Prostate gland (tissue), 2 donors: ENCODE results near the gene XG. TPM values are rescaled to one million over a fixed set of nuclear protein-coding genes. Genes with fewer than 3 reads are reported as not detected.

Experiments used
- DNase-seq: peaks from one replicate; pipeline ENCODE4 v3.0.0-alpha.2; 2019; ENCODE audit warnings: low spot score
- H3K27ac ChIP-seq, 2 donors: fragments of 200-600 bp; sonication (generic); 2 replicates each; pipeline ENCODE4 v1.5.1; 2017 to 2019
- H3K27me3 ChIP-seq: fragments of 200-600 bp; sonication (generic); replicated peaks from 2 replicates; pipeline ENCODE4 v1.5.1; 2019; ENCODE audit not compliant: insufficient read depth
- H3K36me3 ChIP-seq, 2 donors: fragments of 200-600 bp; sonication (generic); 1 replicate in 1 of 2; 2 replicates in 1 of 2; pipeline versions ENCODE4 v1.5.1 to v1.8.1; 2017 to 2019
- H3K4me1 ChIP-seq: fragments of 200-600 bp; sonication (generic); replicated peaks from 2 replicates; pipeline ENCODE4 v1.5.1; 2019
- H3K4me3 ChIP-seq, 2 donors: fragments of 200-600 bp; sonication (generic); 2 replicates each; pipeline ENCODE4 v1.5.1; 2017 to 2019
- H3K9me3 ChIP-seq: fragments of 200-600 bp; sonication (generic); 2 replicates; pipeline ENCODE4 v1.5.1; 2017
- POLR2A ChIP-seq: fragments of 450-650 bp; IDR thresholded peaks from one replicate; pipeline ENCODE4 v1.6.1; 2016; ENCODE audit warnings: antibody characterized with exemption, mild to moderate bottlenecking
- POLR2AphosphoS5 ChIP-seq: sonication (generic); formaldehyde crosslinking; IDR thresholded peaks from one replicate; pipeline ENCODE4 v1.6.1; 2017; ENCODE audit warnings: antibody characterized with exemption
- whole genome bisulfite sequencing: methylation state at CpG from one replicate; pipeline ENCODE4 v1.1.5; 2018; 5-methylcytosine and 5-hydroxymethylcytosine counted together
- intact Hi-C: fragments of 100-400 bp; cut with DNase I; formaldehyde crosslinking; loops from one replicate; pipeline ENCODE4 v1.14.2; 2022
- total RNA-seq, 2 donors: library from RNA; depleted of rRNA; stranded (reverse); fragments of >200 nt; gene quantifications; one replicate each; pipeline ENCODE4 v1.1.0, GENCODE V29; 2016
- TF ChIP-seq, protein P1 (sequence below), 4 experiments: fragments of 200-600 bp in 2 of 4; fragments of 450-650 bp in 2 of 4; sonication (generic) in 2 of 4; IDR thresholded peaks; 1 replicate in 3 of 4; 2 replicates in 1 of 4; pipeline ENCODE4 v1.5.1; 2016 to 2019; ENCODE audit warnings: antibody characterized with exemption in 4 of 4, mild to moderate bottlenecking in 2 of 4, moderate library complexity in 2 of 4

Gene XG
- total RNA-seq, 2 donors from 2014 or later, result 2.5 to 6.9 TPM

DNA sequence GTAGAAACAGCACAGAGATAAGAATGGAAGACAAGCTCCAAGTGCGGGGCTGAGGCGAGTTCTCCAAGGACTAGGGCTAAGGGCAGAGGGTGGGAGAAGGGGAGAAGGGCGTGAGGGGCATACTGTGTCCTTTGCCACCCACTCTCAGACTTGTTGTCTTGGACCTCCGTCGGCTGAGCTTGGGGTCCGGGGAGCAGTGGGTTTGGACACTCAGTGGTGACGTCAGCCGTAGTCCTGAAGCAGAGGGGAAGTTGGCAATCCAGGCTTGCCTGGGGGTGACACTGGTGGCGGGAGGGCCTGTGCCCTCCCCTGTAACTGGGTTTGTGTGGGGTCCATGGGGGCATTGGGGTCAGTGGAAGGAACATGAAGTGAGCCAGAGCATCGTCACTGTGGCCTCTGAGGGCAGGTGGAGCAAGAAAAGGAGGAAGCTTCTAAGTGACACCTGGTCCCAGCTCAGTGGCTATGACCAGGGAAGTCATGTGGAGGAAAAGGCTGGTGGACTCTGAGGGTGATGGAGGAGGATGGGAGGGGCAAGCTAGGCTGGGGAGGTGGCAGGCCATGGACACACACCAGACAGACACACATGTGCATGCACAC, 43.1 kb upstream of the XG start:
- no peaks in the 10 kb centered on the region for H3K27me3 ChIP-seq
- H3K9me3 ChIP-seq, result no peaks in the 10 kb centered on the region
- H3K27ac ChIP-seq, result no peak overlapping the region
- H3K4me3 ChIP-seq, result no peak overlapping the region
- no peaks in the 10 kb centered on the region for H3K36me3 ChIP-seq
- intact Hi-C loops, result no loop called here
- no peak for DNase-seq
- TF ChIP-seq POLR2AphosphoS5 (no peak), POLR2A (no peak)
- TF ChIP-seq, protein P1, sequence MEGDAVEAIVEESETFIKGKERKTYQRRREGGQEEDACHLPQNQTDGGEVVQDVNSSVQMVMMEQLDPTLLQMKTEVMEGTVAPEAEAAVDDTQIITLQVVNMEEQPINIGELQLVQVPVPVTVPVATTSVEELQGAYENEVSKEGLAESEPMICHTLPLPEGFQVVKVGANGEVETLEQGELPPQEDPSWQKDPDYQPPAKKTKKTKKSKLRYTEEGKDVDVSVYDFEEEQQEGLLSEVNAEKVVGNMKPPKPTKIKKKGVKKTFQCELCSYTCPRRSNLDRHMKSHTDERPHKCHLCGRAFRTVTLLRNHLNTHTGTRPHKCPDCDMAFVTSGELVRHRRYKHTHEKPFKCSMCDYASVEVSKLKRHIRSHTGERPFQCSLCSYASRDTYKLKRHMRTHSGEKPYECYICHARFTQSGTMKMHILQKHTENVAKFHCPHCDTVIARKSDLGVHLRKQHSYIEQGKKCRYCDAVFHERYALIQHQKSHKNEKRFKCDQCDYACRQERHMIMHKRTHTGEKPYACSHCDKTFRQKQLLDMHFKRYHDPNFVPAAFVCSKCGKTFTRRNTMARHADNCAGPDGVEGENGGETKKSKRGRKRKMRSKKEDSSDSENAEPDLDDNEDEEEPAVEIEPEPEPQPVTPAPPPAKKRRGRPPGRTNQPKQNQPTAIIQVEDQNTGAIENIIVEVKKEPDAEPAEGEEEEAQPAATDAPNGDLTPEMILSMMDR (IDR thresholded peaks at IDR 0.05), result no peak
- WGBS, result 88% methylated on average over 10 of the region's 10 CpGs
- H3K4me1 ChIP-seq, result peaks cover 26% of the 10 kb centered on the region

DNA sequence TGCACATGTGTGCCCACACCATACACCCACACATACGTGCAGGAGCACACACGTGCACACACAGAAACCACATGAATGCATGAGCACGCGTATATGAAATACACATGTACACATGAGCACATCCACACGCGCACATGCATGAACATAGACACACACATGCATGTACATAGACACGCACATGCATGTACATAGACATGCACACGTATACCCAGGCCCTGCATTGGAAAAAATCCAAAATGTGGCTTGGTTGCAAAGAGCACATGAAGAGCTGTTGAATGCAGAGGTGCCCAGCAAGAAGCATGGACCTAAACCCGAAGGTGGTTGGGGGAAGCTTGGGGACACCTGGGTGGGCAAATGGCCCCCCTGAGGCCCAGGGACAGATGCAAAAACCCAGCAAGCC, 42.3 kb upstream of the XG start:
- Histone ChIP-seq H3K4me3 (no peak overlapping the region), H3K36me3 (peaks cover 0 to 2% of the 10 kb centered on the region in 2 donors), H3K27ac (peak overlapping the region in 1 of 2 donors; percentile 17), H3K27me3 (no peaks in the 10 kb centered on the region), H3K9me3 (no peaks in the 10 kb centered on the region), H3K4me1 (peaks cover 22% of the 10 kb centered on the region)
- no peak for TF ChIP-seq POLR2AphosphoS5
- 83% methylated on average over 9 of the region's 9 CpGs for WGBS
- intact Hi-C loops, result no loop called here
- no peak for DNase-seq

DNA sequence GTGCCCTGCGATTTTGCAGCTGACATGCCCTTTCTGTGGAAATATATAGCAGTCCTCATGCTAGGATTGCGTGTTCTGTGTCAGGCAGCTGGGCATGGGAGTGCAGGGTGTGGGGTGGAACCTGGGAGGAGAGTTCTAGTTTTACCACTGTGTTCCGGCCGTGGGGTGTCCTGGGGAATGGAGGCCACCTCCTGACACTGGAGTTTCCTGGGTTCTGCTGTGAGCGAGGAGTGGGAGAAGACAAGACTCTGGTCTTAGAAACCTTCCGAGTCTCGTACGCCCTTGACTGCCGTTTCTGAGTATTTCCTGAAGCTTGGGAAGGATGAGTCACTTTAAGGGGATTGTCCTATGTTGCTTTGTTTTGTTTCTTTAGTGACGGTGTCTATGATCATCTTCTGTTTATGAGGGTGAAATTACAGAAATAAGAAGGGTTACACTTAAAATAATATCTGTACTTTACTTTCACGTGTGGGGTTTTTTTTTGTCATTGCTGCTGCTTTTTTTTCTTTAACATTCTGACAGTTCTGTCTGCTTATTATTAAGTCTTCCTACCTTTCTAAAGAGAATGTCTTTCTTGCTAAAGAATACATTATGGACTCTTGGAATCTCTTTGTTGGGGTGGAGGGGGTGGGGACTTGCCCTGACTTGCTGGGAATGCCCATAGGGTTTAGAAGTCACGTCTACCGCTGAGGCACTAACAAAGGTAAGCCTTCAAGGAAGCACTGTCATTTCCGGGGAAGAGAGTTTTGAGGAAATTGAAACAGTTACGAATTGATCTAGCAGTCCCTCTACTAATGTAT, 41.6 kb upstream of the XG start:
- H3K27me3 ChIP-seq, result no peaks in the 10 kb centered on the region
- no peaks in the 10 kb centered on the region for H3K9me3 ChIP-seq
- DNase-seq, result no peak
- intact Hi-C loops, result no loop called here
- WGBS, result 16% methylated on average over 15 of the region's 15 CpGs
- H3K4me1 ChIP-seq, result peaks cover 19% of the 10 kb centered on the region
- peak overlapping the region; percentile 2 to 17 for H3K27ac ChIP-seq
- no peak overlapping the region for H3K4me3 ChIP-seq
- H3K36me3 ChIP-seq, result peaks cover 0 to 8% of the 10 kb centered on the region in 2 donors
- TF ChIP-seq POLR2A, result no peak
- TF ChIP-seq, protein P1 (IDR thresholded peaks at IDR 0.05), result no peak
- no peak for TF ChIP-seq POLR2AphosphoS5

DNA sequence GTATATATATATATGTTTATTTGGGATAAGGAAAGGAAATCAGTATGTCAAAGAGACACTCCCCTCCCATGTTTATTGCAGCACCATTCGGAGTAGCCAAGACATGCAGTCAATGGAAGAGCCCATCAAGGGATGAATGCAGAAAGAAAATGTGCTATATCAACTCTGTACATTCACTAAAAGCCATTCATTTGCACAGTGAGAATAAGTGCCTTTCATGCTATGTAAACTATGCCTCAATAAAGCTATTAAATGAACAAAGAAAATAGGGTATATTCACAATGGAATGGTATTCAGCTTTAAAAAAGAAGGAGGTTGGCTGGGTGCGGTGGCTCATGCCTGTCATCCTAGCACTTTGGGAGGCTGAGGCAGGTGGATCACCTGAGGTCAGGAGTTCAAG, 40.4 kb upstream of the XG start:
- Histone ChIP-seq H3K27ac (no peak overlapping the region), H3K9me3 (no peaks in the 10 kb centered on the region), H3K36me3 (peaks cover 0 to 8% of the 10 kb centered on the region in 2 donors), H3K4me1 (peaks cover 15% of the 10 kb centered on the region), H3K27me3 (no peaks in the 10 kb centered on the region), H3K4me3 (no peak overlapping the region)
- intact Hi-C loops, result no loop called here
- DNase-seq, result no peak
- WGBS, result 75% methylated on average over 2 of the region's 2 CpGs
- TF ChIP-seq, protein P1 (IDR thresholded peaks at IDR 0.05), result no peak
- TF ChIP-seq POLR2A (no peak), POLR2AphosphoS5 (no peak)

DNA sequence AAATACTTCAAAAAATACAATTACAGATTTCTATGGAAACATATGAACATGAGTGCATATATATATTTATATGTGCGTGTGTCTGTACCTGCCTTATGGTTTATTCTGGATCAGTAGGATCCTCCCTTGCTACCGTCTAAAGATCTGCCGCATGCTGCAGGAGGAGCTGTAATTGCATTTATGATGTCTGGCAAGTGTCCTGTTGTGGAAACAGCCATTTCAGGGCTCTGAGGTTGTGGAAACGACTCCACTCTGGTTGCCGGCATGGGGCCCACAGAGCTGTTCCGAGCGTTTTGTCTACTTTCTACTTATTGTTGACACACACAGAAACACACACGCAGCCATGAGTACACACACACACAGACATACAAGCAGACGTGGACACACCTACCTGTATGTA, 39.4 kb upstream of the XG start:
- no peaks in the 10 kb centered on the region for H3K9me3 ChIP-seq
- H3K27ac ChIP-seq, result no peak overlapping the region
- no peaks in the 10 kb centered on the region for H3K27me3 ChIP-seq
- peaks cover 0 to 8% of the 10 kb centered on the region in 2 donors for H3K36me3 ChIP-seq
- no peak overlapping the region for H3K4me3 ChIP-seq
- intact Hi-C loops, result no loop called here
- TF ChIP-seq POLR2AphosphoS5, result no peak
- no peak for TF ChIP-seq POLR2A
- TF ChIP-seq, protein P1 (IDR thresholded peaks at IDR 0.05), result no peak
- peaks cover 15% of the 10 kb centered on the region for H3K4me1 ChIP-seq
- DNase-seq, result no peak
- WGBS, result 84% methylated on average over 9 of the region's 9 CpGs
